ENCODE measurements around the gene PRR5. TPM values are rescaled to one million over a fixed set of nuclear protein-coding genes. Genes with fewer than 3 reads are reported as not detected.

PRR5 gene
- total RNA-seq, 1 experiment from 2014 or later: 11.8 TPM

- H3K4me3 Mint-ChIP-seq: no peak overlapping the region
- H3K23ac ChIP-seq (ENCODE audit: insufficient read length, low read depth, low read length): no peak overlapping the region
- peaks cover 5% of the 10 kb centered on the region for H3K27me3 Mint-ChIP-seq (ENCODE audit: low read depth)
- peaks cover 12% of the 10 kb centered on the region; the same call in 1 of the 2 replicates for H3K4me1 ChIP-seq (ENCODE audit: insufficient read depth, low read length)
- no peak for DNase-seq
- no peak overlapping the region for H2AK5ac ChIP-seq (ENCODE audit: insufficient read length, low read length)
- H3K9me3 Mint-ChIP-seq: peaks cover 7 to 18% of the 10 kb centered on the region in 2 experiments; a peak in 4 of 5 replicates
- no peak overlapping the region for H2BK5ac ChIP-seq (ENCODE audit: insufficient read length, low read length)
- no CpG with 5 or more reads among the region's 11 CpGs for WGBS (ENCODE audit: extremely low coverage, insufficient read length, low lambda C conversion rate)
- peaks cover 6% of the 10 kb centered on the region; the same call in 1 of the 2 replicates for H3K79me2 ChIP-seq (ENCODE audit: insufficient read depth, low read length)
- no peak overlapping the region for H3K9ac ChIP-seq (ENCODE audit: extremely low read depth, insufficient read length, low read length)
- no peak overlapping the region for H3K4me2 ChIP-seq (ENCODE audit: insufficient read depth, insufficient read length, low read length)
- H2BK15ac ChIP-seq (ENCODE audit: low read depth, low read length): no peak overlapping the region
- H2BK20ac ChIP-seq (ENCODE audit: low read depth, low read length, poor library complexity, severe bottlenecking): no peak overlapping the region
- H3K4me1 Mint-ChIP-seq: peaks cover 29 to 49% of the 10 kb centered on the region in 2 experiments
- no peak overlapping the region for H3K56ac ChIP-seq (ENCODE audit: insufficient read length, low read depth, low read length)
- H3K36me3 Mint-ChIP-seq (ENCODE audit: insufficient read depth in 1 of 3, low read depth in 3 of 3): peaks cover 25 to 41% (median 26%) of the 10 kb centered on the region in 3 experiments
- no peaks in the 10 kb centered on the region for H3K27me3 ChIP-seq (ENCODE audit: insufficient read depth, low read length)
- no peak overlapping the region for H2AFZ ChIP-seq (ENCODE audit: low read length)
- H3K14ac ChIP-seq (ENCODE audit: insufficient read depth, low read length): no peak overlapping the region
- no peak overlapping the region for H4K5ac ChIP-seq (ENCODE audit: insufficient read length, low read depth, low read length)
- H3K79me1 ChIP-seq (ENCODE audit: insufficient read depth, low read depth, low read length, poor library complexity, severe bottlenecking): peaks cover 3% of the 10 kb centered on the region
- no peak overlapping the region for H4K91ac ChIP-seq (ENCODE audit: insufficient read length, low read depth, low read length)
- H3K27ac ChIP-seq (ENCODE audit: insufficient read length, low read depth, low read length): no peak overlapping the region
- no peak overlapping the region for H3K18ac ChIP-seq (ENCODE audit: insufficient read length, low read depth, low read length)
- no peak overlapping the region for H4K8ac ChIP-seq (replicated peaks; ENCODE audit: insufficient read length, low read depth, low read length)
- no peak overlapping the region for H2BK120ac ChIP-seq (ENCODE audit: low read depth, low read length, poor library complexity, severe bottlenecking)
- no peak overlapping the region for H2BK12ac ChIP-seq (ENCODE audit: insufficient read length, low read depth, low read length)
- H3K23me2 ChIP-seq (ENCODE audit: insufficient read length, low read depth, low read length, poor library complexity, severe bottlenecking): peaks cover 4% of the 10 kb centered on the region
- H3K9me3 ChIP-seq (ENCODE audit: control insufficient read depth, low read depth, low read length): no peaks in the 10 kb centered on the region
- TF ChIP-seq CTCF (conservative IDR thresholded peaks at IDR 0.05): no peak
- no peak overlapping the region for H3T11ph ChIP-seq (ENCODE audit: low read length)
- H4K20me1 ChIP-seq (ENCODE audit: control insufficient read depth, insufficient read depth, insufficient read length): no peaks in the 10 kb centered on the region
- peak overlapping the region in 1 of 3 experiments; percentile 46; a peak in 2 of 7 replicates for H3K27ac Mint-ChIP-seq
- H3K4ac ChIP-seq (ENCODE audit: low read depth, low read length): no peak overlapping the region
Measured at GRCh38 chr22:44758344-44758973, 56.5 kb downstream of the PRR5 start.
